Activated gamma-delta T cell (primary cell): ENCODE results near the gene CMSS1.
"Not testable (repeated sequence)": the region's sequence is repeated elsewhere in the genome, so short reads cannot be mapped to it uniquely, and the experiment has no call there.

ENCODE experiments used
- DNase-seq: peaks from one replicate; lab custom pipeline; 2025; lab: John Stamatoyannopoulos, UW

CMSS1 gene

GRCh38 chr3:99817047-99817436 lies 620 bp upstream of the CMSS1 start:
- DNase-seq: no peak

GRCh38 chr3:99818818-99819217 lies 1.2 kb downstream of the CMSS1 start:
- DNase-seq: no peak

- DNase-seq: no peak
Observed at GRCh38 chr3:99823723-99824711, 6.4 kb downstream of the CMSS1 start.

GRCh38 chr3:99825004-99825640 lies 7.5 kb downstream of the CMSS1 start:
- DNase-seq: no peak

GRCh38 chr3:99829844-99830243 lies 12.2 kb downstream of the CMSS1 start:
- no peak for DNase-seq

- no peak for DNase-seq
Observed at GRCh38 chr3:99833617-99834205, 16.0 kb downstream of the CMSS1 start.

- no peak for DNase-seq
Observed at GRCh38 chr3:99834211-99834957, 16.7 kb downstream of the CMSS1 start.

GRCh38 chr3:99836681-99837080 lies 19.0 kb downstream of the CMSS1 start:
- no peak for DNase-seq

GRCh38 chr3:99837715-99838114 lies 20.1 kb downstream of the CMSS1 start:
- no peak for DNase-seq

- no peak for DNase-seq
Observed at GRCh38 chr3:99838755-99839154, 21.1 kb downstream of the CMSS1 start.

GRCh38 chr3:99839613-99840012 lies 22.0 kb downstream of the CMSS1 start:
- no peak for DNase-seq

GRCh38 chr3:99841949-99842348 lies 24.3 kb downstream of the CMSS1 start:
- not testable (repeated sequence) for DNase-seq

- no peak for DNase-seq
Observed at GRCh38 chr3:99842826-99843589, 25.3 kb downstream of the CMSS1 start.

- no peak for DNase-seq
Observed at GRCh38 chr3:99843590-99844258, 26.1 kb downstream of the CMSS1 start.

- DNase-seq: no peak
Observed at GRCh38 chr3:99845331-99845730, 27.7 kb downstream of the CMSS1 start.

GRCh38 chr3:99845999-99846398 lies 28.3 kb downstream of the CMSS1 start:
- DNase-seq: no peak

GRCh38 chr3:99846477-99847160 lies 29.0 kb downstream of the CMSS1 start:
- DNase-seq: no peak

GRCh38 chr3:99848433-99848832 lies 30.8 kb downstream of the CMSS1 start:
- DNase-seq: no peak

- no peak for DNase-seq
Observed at GRCh38 chr3:99850608-99851007, 32.9 kb downstream of the CMSS1 start.

GRCh38 chr3:99851955-99852354 lies 34.3 kb downstream of the CMSS1 start:
- DNase-seq: no peak
